C4-2B (cell line): ENCODE measurements around the gene UGT1A8.

Experiments used
- ZFX ChIP-seq: fragments of 450-650 bp; IDR thresholded peaks from 2 replicates; pipeline ENCODE4 v1.6.1; 2017
- TF ChIP-seq, protein P1 (sequence below): fragments of 450-650 bp; conservative IDR thresholded peaks from 2 replicates; pipeline ENCODE4 v1.5.1; 2017; ENCODE audit warnings: mild to moderate bottlenecking

- TF ChIP-seq, protein P1, sequence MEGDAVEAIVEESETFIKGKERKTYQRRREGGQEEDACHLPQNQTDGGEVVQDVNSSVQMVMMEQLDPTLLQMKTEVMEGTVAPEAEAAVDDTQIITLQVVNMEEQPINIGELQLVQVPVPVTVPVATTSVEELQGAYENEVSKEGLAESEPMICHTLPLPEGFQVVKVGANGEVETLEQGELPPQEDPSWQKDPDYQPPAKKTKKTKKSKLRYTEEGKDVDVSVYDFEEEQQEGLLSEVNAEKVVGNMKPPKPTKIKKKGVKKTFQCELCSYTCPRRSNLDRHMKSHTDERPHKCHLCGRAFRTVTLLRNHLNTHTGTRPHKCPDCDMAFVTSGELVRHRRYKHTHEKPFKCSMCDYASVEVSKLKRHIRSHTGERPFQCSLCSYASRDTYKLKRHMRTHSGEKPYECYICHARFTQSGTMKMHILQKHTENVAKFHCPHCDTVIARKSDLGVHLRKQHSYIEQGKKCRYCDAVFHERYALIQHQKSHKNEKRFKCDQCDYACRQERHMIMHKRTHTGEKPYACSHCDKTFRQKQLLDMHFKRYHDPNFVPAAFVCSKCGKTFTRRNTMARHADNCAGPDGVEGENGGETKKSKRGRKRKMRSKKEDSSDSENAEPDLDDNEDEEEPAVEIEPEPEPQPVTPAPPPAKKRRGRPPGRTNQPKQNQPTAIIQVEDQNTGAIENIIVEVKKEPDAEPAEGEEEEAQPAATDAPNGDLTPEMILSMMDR = no peak
- TF ChIP-seq ZFX = no peak
Observed at GRCh38 chr2:233680361-233681045, 63.1 kb downstream of the UGT1A8 start.
